Stomach (tissue), 9 donors: ENCODE measurements around the gene HOGA1. TPM values are rescaled to one million over a fixed set of nuclear protein-coding genes. Genes with fewer than 3 reads are reported as not detected.
"Not testable (repeated sequence)": the region's sequence is repeated elsewhere in the genome, so short reads cannot be mapped to it uniquely, and the experiment has no call there.

Experiments used
- DNase-seq, 2 donors: peaks; one replicate each; pipeline versions ENCODE4 v3.0.0 to v3.0.0-alpha.2; 2013 to 2019
- H3K27ac ChIP-seq, 5 donors: fragments of 200-600 bp in 4 of 5; sonication (generic) in 4 of 5; one replicate each; pipeline ENCODE4 v1.5.1; 2013 to 2019; ENCODE audit warnings: mild to moderate bottlenecking in 1 of 5, moderate library complexity in 1 of 5
- H3K27me3 ChIP-seq, 3 donors: fragments of 200-600 bp; sonication (generic); one replicate each; pipeline ENCODE4 v1.5.1; 2017 to 2019; ENCODE audit warnings: mixed run types in 1 of 3
- H3K36me3 ChIP-seq, 4 donors: fragments of 200-600 bp; sonication (generic); 1 replicate in 3 of 4; 2 replicates in 1 of 4; pipeline ENCODE4 v1.5.1; 2016 to 2019
- H3K4me1 ChIP-seq, 4 donors: fragments of 200-600 bp; sonication (generic); one replicate each; pipeline ENCODE4 v1.5.1; 2016 to 2019
- H3K4me3 ChIP-seq, 4 donors: fragments of 200-600 bp; sonication (generic) in 3 of 4; one replicate each; pipeline ENCODE4 v1.5.1; 2016 to 2019; ENCODE audit warnings: mild to moderate bottlenecking in 1 of 4
- H3K9me3 ChIP-seq, 4 donors: fragments of 200-600 bp; sonication (generic); one replicate each; pipeline ENCODE4 v1.5.1; 2016 to 2019
- EP300 ChIP-seq: sonication (generic); formaldehyde crosslinking; IDR thresholded peaks from one replicate; pipeline ENCODE4 v1.6.1; 2017; ENCODE audit warnings: antibody characterized with exemption
- POLR2A ChIP-seq, 4 donors: fragments of 450-650 bp; IDR thresholded peaks; one replicate each; pipeline ENCODE4 v1.6.1; 2016; ENCODE audit warnings: antibody characterized with exemption in 4 of 4, control low read depth in 2 of 4, mild to moderate bottlenecking in 1 of 4, moderate library complexity in 1 of 4
- POLR2AphosphoS5 ChIP-seq, 3 donors: sonication (generic); formaldehyde crosslinking; IDR thresholded peaks; one replicate each; pipeline ENCODE4 v1.6.1; 2016; ENCODE audit warnings: antibody characterized with exemption in 3 of 3
- WGBS, 5 donors: extraction: QIAGEN DNeasy Blood & Tissue Kit in 3 of 5; methylation state at CpG; one replicate each; pipeline versions ENCODE4 v1.1.5 to v1.1.7; 2013 to 2018; 5-methylcytosine and 5-hydroxymethylcytosine counted together
- intact Hi-C: fragments of 100-400 bp; cut with DNase I; formaldehyde crosslinking; loops from one replicate; pipeline ENCODE4 v1.15.1; 2023; ENCODE audit warnings: low total_unique reads
- polyA plus RNA-seq, 3 donors: library from polyadenylated mRNA; stranded (reverse); fragments of 200-250 nt; gene quantifications; one replicate each; pipeline ENCODE4 v1.2.3, GENCODE V29; 2013
- total RNA-seq, 5 donors: library from RNA; depleted of rRNA; stranded (reverse); fragments of >200 nt; gene quantifications; one replicate each; pipeline versions ENCODE4 v1.1.0 to v1.2.3, GENCODE V29; 2014 to 2016
- TF ChIP-seq, protein P1 (sequence below), 7 experiments: fragments of 450-650 bp in 4 of 7; fragments of 200-600 bp in 3 of 7; sonication (generic) in 3 of 7; IDR thresholded peaks; one replicate each; pipeline ENCODE4 v1.5.1; 2016 to 2019; ENCODE audit warnings: antibody characterized with exemption in 7 of 7, control low read depth in 2 of 7, mild to moderate bottlenecking in 1 of 7
- donor health status: healthy with polysubstance abuse.
- donor health status: Bipolar disorder and iron deficiency.
- donor health status: healthy.

HOGA1 gene
- total and polyA plus RNA-seq, 8 donors: 0.38 TPM; not detected in 7

DNA sequence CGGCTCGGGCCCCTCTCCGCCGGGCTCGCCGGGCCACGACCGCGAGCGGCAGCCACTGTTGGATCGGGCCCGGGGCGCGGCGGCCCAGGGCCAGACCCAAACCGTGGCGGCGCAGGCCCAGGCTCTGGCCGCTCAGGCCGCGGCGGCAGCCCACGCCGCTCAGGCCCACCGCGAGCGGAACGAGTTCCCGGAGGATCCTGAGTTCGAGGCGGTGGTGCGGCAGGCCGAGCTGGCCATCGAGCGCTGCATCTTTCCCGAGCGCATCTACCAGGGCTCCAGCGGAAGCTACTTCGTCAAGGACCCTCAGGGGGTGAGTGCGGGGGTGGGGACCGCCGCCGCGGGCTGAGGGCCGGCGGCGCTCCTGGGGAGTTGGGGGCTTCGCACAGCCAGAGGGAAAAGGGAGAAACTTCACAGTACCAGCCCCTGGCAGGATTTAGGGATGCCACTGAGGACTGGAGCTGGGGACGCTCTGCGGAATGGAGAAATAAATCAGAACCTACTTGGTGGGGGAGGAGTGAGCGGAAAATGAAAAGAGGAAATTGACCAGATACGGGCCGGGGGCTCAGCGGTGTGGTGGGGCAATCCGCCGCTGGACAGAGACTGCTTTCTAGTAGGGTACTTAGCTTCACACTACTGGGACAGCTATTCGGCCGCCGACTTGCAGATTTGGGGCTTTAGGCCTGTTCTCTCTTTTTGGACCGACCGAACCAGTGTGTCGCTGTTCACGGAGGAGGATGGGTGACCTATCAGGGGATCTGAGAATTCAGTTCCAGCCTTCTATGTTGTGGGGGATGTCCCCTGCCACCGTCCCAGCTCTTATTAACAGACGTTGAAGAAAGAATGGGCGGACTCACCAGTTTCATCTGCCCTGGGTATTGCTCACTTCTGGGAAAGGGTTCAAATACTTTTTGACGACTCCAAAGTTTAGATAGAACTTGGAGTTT lies 57.0 kb downstream of the HOGA1 start:
- peaks cover 15 to 34% (median 23%) of the 10 kb centered on the region in 4 donors for H3K4me1 ChIP-seq
- no peaks in the 10 kb centered on the region for H3K27me3 ChIP-seq
- 1% methylated on average over 33 to 67 of the region's 67 CpGs for WGBS, 5 donors
- H3K27ac ChIP-seq: peak overlapping the region; percentile 82 to 95 (median 89)
- peaks cover 0 to 26% (median 18%) of the 10 kb centered on the region in 4 donors for H3K36me3 ChIP-seq
- DNase-seq: peak in 1 of 2 donors; percentile 50
- no peaks in the 10 kb centered on the region for H3K9me3 ChIP-seq
- TF ChIP-seq POLR2A (IDR thresholded peaks at IDR 0.05): no peak
- TF ChIP-seq POLR2AphosphoS5 (IDR thresholded peaks at IDR 0.05): no peak
- TF ChIP-seq, protein P1, sequence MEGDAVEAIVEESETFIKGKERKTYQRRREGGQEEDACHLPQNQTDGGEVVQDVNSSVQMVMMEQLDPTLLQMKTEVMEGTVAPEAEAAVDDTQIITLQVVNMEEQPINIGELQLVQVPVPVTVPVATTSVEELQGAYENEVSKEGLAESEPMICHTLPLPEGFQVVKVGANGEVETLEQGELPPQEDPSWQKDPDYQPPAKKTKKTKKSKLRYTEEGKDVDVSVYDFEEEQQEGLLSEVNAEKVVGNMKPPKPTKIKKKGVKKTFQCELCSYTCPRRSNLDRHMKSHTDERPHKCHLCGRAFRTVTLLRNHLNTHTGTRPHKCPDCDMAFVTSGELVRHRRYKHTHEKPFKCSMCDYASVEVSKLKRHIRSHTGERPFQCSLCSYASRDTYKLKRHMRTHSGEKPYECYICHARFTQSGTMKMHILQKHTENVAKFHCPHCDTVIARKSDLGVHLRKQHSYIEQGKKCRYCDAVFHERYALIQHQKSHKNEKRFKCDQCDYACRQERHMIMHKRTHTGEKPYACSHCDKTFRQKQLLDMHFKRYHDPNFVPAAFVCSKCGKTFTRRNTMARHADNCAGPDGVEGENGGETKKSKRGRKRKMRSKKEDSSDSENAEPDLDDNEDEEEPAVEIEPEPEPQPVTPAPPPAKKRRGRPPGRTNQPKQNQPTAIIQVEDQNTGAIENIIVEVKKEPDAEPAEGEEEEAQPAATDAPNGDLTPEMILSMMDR (IDR thresholded peaks at IDR 0.05): no peak
- no peak for TF ChIP-seq EP300
- intact Hi-C loops: no loop called here
- peak overlapping the region; percentile 73 to 94 (median 89) for H3K4me3 ChIP-seq

DNA sequence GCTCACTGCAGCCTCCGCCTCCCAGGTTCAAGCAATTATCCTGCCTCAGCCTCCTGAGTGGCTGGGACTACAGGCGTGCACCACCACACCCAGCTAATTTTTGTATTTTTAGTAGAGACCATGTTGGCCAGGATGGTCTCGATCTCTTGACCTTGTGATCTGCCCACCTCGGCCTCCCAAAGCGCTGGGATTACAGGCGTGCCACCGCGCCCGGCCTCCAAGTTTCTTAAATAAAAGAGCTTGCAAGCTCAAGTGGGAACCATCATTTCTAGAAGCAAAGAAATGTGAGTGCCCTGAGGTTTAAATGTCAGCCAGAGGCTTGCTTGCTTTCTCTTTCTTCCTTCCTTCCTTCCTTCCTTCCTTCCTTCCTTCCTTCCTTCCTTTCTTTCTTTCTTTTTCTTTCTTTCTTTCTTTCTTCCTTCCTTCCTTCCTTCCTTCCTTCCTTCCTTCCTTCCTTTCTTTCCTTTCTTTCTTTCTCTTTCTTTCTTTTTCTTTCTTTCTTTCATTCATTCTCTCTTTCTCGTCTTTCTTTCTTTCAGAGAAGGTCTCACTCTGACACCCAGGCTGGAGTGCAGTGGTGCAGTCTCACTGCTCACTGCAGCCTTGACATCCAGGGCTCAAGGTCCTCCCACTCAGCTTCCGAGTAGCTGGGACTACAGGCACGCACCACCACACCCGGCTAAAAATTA lies 58.4 kb downstream of the HOGA1 start:
- Histone ChIP-seq H3K4me3 (peak overlapping the region in 2 of 4 donors; percentile 90 to 94), H3K4me1 (peaks cover 15 to 38% (median 23%) of the 10 kb centered on the region in 4 donors), H3K27ac (peak overlapping the region in 1 of 5 donors; percentile 85), H3K36me3 (peaks cover 3 to 34% (median 24%) of the 10 kb centered on the region in 4 donors)
- DNase-seq, intact Hi-C loops, H3K27me3 ChIP-seq, H3K9me3 ChIP-seq: not testable (repeated sequence)
- 91 to 97% (median 93%) methylated on average over 12 to 13 of the region's 13 CpGs for WGBS, 5 donors

DNA sequence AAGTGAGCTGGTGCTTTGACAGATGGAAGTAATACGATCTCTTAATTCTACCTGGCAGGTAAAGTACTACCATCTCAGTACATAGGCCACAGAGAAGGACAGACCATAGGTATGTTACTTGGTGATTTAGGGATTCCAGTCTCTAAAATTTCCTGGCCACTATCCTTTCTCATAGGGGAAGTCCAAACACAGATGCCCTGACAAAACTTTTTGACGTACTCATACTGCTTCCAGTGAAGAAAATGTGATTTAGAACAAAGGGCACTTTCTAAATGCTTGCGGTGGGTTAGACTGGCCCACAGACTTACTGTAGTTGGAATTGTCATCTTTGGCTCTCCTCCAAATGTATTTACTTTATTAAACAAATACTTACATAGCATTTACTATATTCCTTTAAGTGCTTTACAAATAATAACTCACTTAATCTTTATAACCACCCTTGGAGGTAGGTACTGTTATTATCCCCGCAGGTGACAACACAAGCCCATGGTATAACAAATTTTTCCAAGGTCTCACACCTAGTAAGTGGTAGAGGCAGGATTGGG lies 59.3 kb downstream of the HOGA1 start:
- no peak for TF ChIP-seq POLR2AphosphoS5 (IDR thresholded peaks at IDR 0.05)
- TF ChIP-seq POLR2A (IDR thresholded peaks at IDR 0.05): no peak
- TF ChIP-seq, protein P1 (IDR thresholded peaks at IDR 0.05): no peak
- no peak for TF ChIP-seq EP300
- DNase-seq: peak in 1 of 2 donors; percentile 28
- peaks cover 3 to 34% (median 24%) of the 10 kb centered on the region in 4 donors for H3K36me3 ChIP-seq
- H3K9me3 ChIP-seq: no peaks in the 10 kb centered on the region
- no peak overlapping the region for H3K27ac ChIP-seq
- intact Hi-C loops: no loop called here
- no peak overlapping the region for H3K4me3 ChIP-seq
- peaks cover 15 to 46% (median 23%) of the 10 kb centered on the region in 4 donors for H3K4me1 ChIP-seq
- H3K27me3 ChIP-seq: no peaks in the 10 kb centered on the region
- 49 to 74% (median 66%) methylated on average over 4 of the region's 4 CpGs for WGBS, 5 donors

DNA sequence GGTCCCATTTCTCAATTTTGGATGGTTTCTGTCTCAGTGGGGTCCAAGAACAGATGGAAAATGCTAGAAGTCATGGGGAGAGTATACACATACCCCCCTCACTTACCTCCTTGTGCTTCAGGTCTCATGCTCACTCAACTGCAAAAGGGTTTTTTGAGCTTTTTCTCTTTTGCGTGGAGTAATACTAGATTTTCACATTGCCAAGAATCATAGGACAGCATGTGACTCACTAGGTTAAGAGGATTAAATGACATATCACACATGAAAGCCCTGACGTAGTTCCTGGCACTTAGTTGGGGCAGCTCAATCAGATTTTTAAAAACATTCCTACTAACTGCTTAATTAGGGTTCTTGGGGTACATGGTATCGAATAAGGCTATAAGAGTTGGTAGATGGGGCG lies 60.7 kb downstream of the HOGA1 start:
- no peak for DNase-seq
- no peaks in the 10 kb centered on the region for H3K27me3 ChIP-seq
- WGBS, 5 donors: 93 to 97% (median 94%) methylated on average over 4 of the region's 4 CpGs
- intact Hi-C loops: no loop called here
- no peak overlapping the region for H3K4me3 ChIP-seq
- no peak overlapping the region for H3K27ac ChIP-seq
- TF ChIP-seq POLR2AphosphoS5 (IDR thresholded peaks at IDR 0.05): no peak
- TF ChIP-seq, protein P1 (IDR thresholded peaks at IDR 0.05): no peak
- TF ChIP-seq POLR2A (IDR thresholded peaks at IDR 0.05): no peak
- no peak for TF ChIP-seq EP300
- peaks cover 3 to 34% (median 24%) of the 10 kb centered on the region in 4 donors for H3K36me3 ChIP-seq
- peaks cover 15 to 58% (median 32%) of the 10 kb centered on the region in 4 donors for H3K4me1 ChIP-seq
- no peaks in the 10 kb centered on the region for H3K9me3 ChIP-seq
